GM18909 (cell line): ENCODE data around the gene ANKRD23.
A peak's percentile ranks its signal among the peaks of the same experiment; 100 is the strongest.
"Not testable (repeated sequence)": the region's sequence is repeated elsewhere in the genome, so short reads cannot be mapped to it uniquely, and the experiment has no call there.

Source experiments
- ATAC-seq: cut with Tn5 transposase; IDR thresholded peaks from one replicate; pipeline ENCODE4 v1.9.1; 2021; ENCODE audit warnings: mild to moderate bottlenecking; ENCODE audit not compliant: unreplicated experiment, poor library complexity

Gene ANKRD23

DNA sequence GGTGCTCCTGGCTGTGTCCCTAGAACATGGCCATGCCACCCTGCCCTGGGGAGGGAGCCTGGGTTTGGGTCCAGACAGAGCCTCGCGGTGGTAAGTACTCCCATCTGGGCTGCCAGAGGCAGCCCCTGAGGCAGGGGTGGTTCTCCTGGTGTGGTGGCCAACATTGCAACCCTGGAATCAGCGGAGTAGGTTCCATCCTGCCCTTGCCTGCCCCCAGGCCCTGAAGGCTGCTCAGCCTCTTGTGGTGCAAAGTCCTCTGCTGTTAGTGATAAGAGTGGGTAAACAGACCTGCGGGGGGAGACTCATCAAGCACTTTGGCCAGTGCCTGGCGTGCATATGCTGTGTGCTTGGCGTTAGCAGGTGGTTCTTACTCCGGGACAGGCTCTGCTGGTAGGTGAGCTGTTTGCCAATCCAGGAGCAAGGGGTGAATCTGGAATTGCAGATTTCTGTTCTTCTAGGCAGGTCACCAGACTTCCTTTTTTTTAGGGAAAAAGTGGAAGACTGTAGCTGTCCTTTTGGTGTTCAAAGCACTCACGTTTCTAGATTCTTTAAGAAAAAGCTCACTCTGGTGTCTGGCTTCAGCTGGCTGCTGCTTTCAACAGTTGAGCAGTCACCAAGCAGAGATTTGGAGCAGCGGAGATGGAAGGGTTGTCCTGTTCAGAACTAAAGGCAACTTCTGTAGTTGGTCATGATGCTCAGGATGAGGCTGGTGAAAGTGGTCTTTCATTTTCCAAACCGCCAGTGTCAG, 24.5 kb downstream of the ANKRD23 start:
- ATAC-seq = no peak

- no peak for ATAC-seq
These were observed 25.9 kb downstream of the ANKRD23 start for GRCh38 chr2:96817882-96818281.

DNA sequence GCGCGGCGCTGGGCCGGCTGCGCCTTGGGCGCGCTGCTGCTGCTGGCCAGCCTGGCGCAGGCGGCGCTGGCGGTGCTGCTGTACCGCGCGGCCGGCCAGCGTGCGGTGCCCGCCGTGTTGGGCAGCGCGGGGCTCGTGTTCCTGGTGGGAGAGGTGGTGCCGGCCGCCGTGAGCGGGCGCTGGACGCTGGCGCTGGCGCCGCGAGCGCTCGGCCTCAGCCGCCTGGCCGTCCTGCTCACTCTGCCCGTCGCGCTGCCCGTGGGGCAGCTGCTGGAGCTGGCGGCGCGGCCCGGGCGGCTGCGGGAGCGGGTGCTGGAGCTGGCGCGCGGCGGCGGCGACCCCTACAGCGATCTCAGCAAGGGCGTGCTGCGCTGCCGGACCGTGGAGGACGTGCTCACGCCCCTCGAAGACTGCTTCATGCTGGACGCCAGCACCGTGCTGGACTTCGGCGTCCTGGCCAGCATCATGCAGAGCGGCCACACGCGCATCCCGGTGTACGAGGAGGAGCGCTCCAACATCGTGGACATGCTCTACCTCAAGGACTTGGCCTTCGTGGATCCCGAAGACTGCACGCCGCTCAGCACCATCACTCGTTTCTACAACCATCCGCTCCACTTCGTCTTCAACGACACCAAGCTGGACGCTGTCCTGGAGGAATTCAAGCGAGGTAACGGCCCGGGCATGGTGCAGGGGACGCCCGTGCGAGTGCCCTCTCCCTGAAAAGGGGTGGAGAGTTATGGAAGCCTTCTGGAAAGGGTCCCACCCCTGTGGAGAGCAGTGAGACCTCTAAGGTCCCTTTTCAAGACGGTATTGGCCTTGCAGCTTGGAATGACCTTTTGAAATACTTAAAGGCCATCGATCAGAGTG, 26.8 kb downstream of the ANKRD23 start:
- peak; percentile 0 for ATAC-seq

GRCh38 chr2:96816127-96816835, 27.5 kb downstream of the ANKRD23 start, which contains the start of gene CNNM3:
Gene CNNM3 (plus strand): TSS chr2:96816268. CDS start chr2:96816278, 10 bp downstream.
- ATAC-seq = peak; percentile 88

DNA sequence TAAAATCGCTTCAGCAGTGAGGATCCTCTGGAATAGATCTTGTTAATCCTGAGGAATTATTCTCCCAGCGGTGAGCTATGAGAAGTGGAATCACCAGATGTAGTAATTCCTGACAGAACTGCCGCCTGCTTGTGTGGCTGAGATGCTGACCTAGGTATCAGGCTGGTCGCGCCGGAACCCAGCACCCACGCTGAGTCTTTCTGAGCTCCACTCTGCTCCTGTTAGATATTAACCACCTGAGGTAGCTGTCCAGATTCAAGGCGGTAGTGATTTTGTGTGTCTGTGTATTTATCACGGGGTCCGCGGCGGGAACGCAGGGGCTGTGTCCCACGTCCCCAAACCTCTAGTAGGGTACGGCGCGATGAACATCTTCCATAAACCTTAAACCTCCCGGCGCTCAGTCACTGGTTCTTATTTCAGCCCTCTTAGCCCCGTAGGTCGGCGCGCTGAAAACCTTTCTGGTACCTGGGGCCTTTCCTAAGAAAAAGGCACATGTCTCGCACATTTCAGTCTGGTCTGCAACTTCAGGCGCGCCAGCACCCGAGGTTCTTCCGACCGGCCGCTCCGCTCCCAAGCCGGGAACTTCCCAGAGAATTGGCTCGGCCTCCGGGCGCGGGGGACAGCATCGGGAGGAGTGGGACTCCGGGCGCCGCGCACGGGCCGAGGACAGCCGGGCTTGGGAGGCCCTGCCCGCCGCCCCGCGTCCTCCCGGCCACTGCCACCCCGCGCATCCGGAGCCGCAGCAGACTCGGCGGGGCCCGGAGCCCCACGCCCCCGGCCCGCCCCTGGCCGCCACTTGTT, 28.3 kb downstream of the ANKRD23 start:
- peak; percentile 11 for ATAC-seq

- no peak for ATAC-seq
These were observed 30.2 kb downstream of the ANKRD23 start for GRCh38 chr2:96813656-96814055.

DNA sequence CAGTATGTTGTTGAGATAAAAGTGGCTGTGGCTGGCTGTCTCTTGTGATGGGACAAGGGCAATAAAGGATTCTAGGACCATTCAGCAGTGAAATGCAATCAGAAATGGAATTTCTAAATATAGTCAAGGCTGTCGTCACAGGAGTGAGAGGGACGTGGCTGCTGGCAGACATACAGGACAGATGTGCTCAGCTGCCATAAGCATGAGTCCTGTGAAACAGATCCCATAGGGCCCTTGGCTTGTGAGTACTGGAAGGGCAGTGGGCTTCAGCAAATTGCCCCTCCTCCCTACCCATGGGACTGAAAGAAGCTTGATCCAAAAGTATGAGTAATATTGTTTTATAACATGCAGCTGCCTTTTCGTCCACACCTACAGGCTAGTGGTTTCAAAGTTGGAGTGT, 31.9 kb downstream of the ANKRD23 start:
- no peak for ATAC-seq

DNA sequence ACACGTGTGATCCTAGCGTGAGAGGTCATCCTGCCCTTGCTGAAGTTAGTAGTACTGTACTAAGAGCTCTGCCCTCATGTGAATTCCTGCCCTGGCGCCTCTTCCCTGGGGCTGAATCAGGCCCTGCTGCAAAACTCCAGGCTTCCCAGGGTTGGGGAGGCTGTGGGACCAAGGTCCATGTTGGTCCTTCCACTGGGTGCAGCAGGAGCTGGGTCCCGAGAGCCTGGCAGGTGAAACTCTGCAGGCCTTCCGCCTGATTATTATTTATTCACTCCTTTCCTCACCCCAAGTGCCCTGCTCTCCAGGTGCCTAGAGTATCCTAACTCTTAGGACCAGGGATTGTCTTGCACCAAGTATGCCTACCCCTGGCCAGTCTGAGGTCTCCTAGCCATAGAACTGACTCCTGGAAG, 33.0 kb downstream of the ANKRD23 start:
- no peak for ATAC-seq

DNA sequence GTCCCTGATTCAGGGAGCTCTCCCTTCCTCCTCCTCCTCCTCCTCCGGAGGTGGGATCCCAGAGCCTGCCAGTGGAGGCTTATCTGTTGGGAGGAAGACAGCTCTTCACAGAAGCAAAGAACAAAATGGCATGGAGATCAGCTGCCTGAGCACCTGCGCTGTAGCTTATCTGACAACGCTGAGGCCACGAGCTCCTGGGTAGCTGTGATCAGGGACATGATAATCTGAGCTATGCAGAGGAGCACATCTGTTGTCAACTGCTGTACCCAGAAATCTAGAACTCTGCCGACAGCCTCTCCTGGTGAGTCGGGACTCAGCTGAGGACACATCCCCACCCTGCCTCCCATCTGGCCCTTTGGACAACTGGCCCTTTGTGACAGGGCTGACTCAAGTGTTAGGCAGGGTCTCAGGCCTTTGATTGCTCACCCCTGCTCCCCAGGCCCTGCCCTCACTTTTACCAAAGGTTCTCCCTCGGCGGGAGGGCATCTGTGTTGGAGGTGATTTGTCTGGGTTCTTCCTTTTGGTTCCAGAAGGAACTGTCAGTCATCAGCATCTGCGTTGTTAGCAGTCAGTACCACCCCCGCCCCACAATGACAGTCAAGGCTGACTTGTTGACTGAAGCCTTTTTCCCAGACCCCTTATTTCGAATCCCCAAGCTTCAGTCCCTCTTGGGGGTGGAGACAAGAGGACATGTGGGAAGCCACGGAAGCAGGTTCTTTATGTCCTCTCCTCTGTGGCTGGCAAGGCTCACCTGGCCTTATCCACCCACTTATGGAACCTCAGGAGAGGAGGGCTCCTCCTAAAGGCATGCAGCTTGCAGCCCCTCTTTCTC, 33.7 kb downstream of the ANKRD23 start:
- no peak for ATAC-seq

DNA sequence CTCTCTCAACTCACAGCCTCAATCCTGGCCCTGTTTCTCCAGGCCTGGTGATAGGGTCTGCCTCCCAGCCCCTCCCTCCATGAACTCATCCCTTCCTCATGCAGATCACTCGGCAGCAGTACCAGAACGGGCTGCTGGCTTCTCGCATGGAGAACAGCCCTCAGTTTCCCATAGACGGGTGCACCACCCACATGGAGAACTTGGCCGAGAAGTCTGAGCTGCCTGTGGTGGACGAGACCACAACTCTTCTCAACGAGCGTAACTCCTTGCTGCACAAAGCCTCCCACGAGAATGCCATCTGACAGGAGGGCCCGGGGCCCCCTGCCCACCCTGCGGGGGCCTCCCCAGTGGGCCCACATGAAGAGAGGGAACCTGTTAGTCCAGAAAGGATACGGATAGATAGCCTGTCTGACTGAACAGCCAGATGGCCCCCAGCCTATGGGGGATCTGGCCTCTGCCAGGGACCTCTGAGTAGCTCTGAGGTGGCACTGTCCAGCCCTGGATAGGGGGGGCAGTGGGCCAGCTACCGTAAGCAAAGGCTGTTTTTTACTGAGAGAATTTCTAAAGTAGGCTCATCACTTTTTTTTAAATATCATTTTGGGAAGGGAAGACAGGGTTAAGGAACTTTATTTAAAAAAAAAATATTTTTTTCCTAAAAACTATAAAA, 34.5 kb downstream of the ANKRD23 start:
- no peak for ATAC-seq

DNA sequence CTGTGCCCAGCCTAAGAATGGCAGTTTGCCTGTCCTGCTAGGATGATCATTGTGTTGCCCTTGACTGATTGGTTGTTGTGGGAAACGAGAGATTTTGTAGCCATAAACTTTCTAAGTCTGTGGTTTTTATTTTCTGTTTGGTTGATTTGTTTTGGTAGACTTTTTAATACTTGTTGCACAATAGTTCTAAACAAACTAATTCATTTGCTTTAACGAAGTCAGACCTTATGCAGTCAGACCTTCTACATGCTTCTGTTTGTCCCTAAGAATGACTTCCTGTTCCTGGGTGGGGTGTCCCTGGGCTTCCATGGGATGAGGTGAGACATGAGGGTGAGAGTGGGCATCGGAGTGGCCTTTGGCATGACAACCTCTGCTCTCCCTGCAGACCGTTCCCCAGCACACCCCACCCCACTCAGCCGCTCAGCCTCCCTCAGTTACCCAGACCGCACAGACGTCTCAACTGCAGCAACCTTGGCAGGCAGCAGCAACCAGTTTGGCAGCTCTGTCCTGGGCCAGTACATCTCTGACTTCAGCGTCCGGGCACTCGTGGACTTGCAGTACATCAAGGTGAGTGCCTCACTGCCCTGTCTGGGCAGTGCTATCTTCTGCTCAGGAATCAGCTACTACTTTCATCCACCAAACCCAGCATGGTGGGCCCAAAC, 35.5 kb downstream of the ANKRD23 start:
- no peak for ATAC-seq

- peak; percentile 1 for ATAC-seq
These were observed 36.7 kb downstream of the ANKRD23 start for GRCh38 chr2:96807127-96807471.

GRCh38 chr2:96806468-96807126, 37.2 kb downstream of the ANKRD23 start:
- peak; percentile 50 for ATAC-seq

DNA sequence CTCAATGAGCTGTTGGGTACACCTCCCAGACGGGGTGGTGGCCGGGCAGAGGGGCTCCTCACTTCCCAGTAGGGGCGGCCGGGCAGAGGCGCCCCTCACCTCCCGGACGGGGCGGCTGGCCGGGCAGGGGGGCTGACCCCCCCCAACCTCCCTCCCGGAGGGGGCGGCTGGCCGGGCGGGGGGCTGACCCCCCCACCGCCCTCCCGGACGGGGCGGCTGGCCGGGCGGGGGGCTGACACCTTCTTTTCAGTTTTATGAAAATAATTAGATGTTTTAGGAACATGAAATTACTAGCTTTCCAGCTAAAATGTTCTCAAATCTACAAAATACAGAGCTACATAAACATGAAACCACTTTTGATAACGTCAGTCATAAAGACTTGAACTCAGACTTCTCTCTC, 37.9 kb downstream of the ANKRD23 start:
- not testable (repeated sequence) for ATAC-seq

DNA sequence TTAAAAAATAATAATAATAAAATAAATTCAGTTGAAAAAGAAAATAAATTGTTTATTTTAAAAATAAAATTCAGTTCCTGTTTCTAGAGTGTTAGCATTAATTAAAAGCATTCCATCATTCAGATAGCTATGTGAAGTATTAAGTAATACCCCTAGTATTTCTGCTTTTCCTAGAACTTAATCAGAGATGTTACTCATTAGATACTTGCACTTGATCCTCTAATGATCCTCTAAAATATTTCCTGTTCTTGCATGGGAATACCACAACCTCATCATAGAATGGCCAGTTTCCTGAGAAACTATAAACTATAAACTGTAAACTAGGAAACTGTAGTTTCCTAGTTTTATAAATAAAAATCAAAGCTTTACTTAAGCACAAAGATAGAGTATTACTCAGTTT, 38.8 kb downstream of the ANKRD23 start:
- no peak for ATAC-seq

- no peak for ATAC-seq
These were observed 41.1 kb downstream of the ANKRD23 start for GRCh38 chr2:96802721-96803120.

DNA sequence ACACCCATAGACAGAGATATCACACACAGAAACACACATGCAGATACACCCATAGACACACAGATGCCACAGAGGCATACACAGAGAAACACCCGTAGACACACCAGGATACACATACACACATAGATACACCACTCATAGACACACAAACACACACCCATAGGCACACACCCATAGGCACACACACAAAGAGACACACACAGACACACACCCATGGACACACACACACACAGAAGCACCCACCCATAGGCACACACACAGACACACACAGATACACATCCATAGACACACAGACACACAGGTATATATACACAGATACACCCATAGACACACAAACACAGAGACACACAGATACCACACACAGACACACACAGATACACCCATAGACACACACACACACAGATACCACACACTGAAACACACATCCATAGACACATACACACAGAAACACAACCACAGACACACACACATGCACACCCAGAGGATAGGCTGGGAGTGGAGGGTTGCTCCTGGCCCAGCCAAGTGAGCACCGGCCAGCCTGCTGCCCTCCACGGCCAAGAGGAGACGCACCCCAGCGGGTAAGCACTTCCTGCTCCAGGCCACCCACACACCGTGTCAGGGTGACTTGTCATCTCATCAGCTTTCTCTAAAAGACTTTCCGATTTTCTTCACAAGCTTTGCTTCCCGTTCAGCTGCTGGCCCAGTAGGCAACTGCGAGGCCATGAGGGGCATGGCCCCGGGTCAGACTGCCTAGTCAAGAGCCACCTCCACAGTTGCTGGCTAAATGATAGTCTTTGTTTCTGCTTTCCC, 41.8 kb downstream of the ANKRD23 start:
- ATAC-seq = no peak
